NCI-H1092 treated with DMSO at 0.1 percent for 48 hours (cell line): ENCODE measurements around the gene PTPN11.
"Not testable (repeated sequence)": the region's sequence is repeated elsewhere in the genome, so short reads cannot be mapped to it uniquely, and the experiment has no call there.

Experiments
- DNase-seq: peaks from one replicate; lab custom pipeline; 2025; lab: John Stamatoyannopoulos, UW

PTPN11 gene

DNA sequence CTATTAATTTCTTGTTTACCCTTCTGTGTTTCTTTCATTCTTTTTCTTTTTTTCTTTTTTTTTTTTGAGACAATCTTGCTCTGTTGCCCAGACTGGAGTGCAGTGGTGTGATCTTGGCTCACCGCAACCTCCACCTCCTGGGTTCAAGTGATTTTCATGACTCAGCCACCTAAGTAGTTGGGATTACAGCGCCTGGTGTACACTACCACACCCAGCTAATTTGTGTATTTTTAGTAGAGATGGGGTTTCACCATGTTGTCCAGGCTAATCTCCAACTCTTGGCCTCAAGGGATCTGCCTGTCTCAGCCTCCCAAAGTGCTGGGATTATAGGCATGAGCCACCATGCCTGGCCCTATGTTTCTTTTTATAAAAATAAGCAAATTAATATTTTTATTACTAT, 29.4 kb downstream of the PTPN11 start:
- DNase-seq = not testable (repeated sequence)

DNA sequence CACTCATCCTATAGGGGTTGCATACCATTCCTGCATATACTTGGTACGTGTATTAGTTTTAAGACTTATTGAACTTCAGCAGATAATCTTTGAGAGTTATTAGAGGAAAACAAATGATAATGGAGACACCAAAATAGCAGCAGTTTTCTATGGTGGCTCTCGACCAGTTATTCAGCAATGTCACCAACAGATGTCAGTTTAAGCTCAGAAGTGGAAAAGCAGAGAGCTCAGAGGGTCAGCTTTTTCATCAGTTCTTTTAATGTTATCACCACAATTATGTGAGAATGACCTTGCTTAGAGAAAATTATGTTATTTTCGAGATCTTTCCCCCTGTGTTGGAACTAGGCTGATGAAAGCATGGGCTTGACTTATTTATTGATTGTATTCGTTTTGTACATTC, 32.0 kb downstream of the PTPN11 start:
- DNase-seq = no peak

DNA sequence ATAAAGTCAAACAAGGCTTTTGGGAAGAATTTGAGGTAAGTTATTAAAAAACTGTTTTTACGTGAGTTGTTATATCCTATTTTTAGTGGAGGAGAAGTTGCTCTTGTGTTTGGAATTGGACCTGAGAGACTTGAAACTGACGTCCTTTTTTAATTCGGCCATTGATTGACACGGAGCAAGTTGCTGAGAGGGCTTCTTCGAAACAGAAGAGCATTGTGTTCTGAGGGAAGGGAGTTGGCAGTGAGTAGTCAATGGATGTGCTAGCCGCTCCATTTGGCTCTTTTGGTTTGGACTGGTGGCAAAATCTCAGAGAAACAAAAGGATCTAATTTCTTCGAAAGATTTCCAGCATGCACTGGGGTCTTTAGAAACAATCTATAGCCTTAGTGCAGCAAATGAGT, 37.3 kb downstream of the PTPN11 start:
- no peak for DNase-seq

DNA sequence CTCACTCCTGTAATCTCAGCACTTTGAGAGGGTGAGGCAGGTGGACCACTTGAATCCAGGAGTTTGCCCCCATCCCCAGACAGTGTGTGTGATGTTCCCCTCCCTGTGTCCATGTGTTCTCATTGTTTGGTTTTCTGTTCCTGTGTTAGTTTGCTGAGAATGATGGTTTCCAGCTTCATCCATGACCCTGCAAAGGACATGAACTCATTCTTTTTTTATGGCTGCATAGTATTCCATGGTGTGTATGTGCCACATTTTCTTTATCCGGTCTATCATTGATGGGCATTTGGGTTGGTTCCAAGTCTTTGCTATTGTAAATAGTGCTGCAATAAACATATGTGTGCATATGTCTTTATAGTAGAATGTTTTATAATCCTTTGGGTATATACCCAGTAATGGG, 38.4 kb downstream of the PTPN11 start:
- not testable (repeated sequence) for DNase-seq

DNA sequence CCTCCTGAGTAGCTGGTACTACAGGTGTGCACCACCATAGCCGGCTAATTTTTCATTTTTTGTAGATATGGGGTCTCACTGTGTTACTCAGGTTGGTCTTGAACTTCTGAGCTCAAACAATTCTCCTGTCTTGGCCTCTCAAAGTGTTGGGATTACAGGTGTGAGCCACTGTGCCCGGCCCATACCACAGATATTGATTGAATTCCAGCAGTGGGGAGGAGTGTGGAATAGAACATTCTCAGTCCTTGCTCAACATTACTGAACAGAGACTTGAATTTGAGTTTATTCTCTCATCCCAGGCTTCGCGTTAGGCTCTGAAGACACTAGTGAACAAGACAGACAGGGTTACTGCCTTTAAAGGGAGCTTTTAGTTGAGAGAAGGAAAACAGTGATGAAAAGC, 39.6 kb downstream of the PTPN11 start:
- no peak for DNase-seq

- no peak for DNase-seq
Measured at GRCh38 chr12:112458751-112459150, 40.0 kb downstream of the PTPN11 start.

DNA sequence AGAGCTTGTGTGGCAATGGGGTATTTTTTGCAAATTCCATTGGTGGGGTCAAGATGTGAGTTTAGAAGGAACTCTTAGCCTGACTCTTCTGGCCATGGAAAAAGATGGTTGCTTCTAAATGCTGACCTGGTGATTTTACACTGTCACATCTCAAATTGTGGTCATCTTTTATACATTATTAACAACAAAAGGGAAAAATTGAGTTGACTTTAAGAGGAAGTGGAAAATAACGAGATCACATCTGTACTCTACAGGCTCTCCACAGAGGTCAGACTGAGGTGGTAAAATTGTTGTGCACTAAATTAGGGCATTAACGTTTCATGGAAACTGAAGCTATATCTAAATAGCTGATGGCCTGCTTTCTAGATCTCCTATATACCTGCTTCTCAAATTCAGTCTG, 44.7 kb downstream of the PTPN11 start:
- no peak for DNase-seq

DNA sequence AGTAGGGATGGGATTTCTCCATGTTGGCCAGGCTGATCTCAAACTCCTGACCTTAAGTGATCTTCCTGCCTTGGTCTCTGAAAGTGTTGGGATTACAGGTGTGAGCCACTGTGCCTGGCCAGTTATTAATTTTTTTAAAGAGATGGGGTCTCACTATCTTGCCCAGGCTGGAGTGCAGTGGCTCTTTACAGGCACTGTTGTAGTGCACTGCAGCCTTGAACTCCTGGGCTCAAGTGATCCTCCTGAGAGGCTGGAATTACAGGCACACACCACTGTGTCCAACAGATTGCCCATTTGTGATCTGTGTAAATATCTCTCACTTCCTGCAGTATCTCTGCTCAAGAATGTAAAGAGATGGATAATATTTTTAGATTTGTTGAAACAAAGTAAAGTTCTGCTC, 45.9 kb downstream of the PTPN11 start:
- no peak for DNase-seq

DNA sequence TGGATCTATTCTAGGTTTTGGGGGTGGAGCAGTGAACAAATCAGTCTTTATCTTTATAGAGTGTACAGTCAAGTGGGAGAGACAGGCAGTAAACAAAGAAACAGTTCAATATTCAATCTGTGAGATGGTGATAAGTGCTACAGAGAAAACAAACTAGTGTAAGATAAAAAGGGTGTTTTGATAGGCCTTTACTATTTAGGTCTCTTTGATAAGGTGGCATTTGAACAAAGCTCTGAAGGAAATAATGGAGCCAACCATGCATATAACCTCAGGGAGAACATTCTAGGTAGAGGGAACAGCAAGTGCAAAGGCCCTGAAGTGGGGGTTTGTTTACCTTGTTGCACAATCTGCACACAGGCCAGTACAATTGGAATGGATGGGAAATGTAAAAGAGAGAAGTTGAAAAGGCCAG, 47.3 kb downstream of the PTPN11 start:
- DNase-seq = no peak

- DNase-seq = no peak
Measured at GRCh38 chr12:112466835-112467234, 48.1 kb downstream of the PTPN11 start.

DNA sequence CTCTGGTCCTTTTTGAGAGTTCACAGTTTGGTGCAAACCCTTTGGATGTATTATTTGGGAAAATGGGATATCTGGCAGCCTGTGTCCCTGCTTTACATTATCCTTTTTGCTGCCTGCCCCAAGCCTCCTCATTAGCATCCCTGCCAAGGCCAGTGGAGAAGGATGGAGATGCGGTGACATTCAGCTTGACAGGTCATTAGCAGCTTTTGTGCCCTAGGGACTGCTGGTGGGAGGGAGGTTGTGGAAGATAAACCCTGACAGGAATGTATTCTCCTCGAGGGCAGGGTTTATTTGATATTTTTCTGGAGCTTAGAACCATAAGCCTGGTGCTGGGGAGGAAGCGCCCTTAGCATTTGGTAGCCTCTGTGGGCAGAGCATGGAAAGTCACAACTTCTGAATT, 49.3 kb downstream of the PTPN11 start:
- no peak for DNase-seq

DNA sequence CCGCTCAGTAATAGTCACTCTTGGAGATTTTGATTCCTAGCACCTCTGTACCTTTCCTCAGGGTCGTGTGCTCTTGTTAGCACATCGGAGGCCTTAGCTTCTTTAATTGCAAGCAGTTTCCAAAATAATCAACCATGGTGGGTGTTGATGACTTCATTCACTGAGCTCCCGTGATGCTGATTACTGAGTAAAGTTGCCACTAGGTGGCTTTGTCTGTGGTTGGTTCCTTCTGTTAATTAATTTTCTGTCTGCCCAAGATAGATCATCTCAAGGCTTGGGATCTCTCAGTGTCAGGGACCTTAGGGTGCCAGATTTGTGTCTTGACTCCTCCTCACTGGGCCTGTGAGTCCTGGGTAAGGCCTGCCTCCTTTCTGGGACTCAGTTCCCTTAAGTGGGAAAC, 54.3 kb downstream of the PTPN11 start:
- no peak for DNase-seq

DNA sequence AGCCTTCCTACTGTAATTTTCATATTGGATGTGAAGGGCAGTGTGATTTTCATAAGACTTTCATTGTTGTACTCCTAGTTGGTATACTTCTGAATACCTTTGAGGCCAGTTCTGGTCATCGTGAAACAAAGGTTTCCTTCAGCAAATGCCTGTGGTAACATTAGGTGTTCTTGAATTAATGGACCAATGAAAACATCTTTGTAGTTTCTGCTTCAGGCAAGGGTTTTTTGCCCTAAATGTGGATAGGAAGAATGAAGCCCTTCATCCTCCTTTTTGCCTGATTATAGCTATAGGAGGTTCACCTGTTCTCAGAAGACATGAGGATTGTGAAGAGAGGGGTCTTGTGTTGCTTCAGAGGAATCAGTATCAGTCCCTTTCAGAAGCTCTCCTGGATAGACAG, 60.7 kb downstream of the PTPN11 start:
- DNase-seq = no peak

GRCh38 chr12:112480931-112481330, 62.2 kb downstream of the PTPN11 start:
- DNase-seq = no peak

GRCh38 chr12:112482733-112483132, 64.0 kb downstream of the PTPN11 start:
- DNase-seq = no peak

- no peak for DNase-seq
Measured at GRCh38 chr12:112486361-112486760, 67.6 kb downstream of the PTPN11 start.

DNA sequence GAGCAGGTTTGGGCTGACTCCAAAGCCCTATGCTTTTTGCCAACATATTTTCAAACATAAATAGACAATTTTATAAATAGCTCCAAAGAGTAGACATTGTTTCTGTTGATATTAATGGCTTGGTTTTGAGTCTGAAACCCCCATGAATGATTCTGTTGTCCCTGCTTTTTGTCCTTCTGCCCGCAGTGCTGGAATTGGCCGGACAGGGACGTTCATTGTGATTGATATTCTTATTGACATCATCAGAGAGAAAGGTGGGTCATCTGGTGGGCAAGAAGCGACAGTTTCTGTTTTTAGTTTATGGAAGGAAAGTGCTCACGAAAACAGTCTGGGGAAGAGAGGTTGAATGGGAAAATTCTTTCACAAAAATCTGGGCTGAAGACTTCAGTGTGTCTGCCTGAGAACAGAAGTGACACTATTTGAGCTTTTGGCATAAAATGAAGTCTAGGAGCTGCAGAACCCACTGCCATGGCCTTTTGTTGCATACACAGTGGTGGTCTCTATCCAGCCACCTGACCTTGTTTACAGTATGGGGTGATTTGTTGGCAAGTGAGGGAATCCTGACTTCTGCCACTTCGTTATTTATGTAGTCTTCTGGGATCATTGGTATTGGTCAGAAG, 69.6 kb downstream of the PTPN11 start:
- DNase-seq = no peak

DNA sequence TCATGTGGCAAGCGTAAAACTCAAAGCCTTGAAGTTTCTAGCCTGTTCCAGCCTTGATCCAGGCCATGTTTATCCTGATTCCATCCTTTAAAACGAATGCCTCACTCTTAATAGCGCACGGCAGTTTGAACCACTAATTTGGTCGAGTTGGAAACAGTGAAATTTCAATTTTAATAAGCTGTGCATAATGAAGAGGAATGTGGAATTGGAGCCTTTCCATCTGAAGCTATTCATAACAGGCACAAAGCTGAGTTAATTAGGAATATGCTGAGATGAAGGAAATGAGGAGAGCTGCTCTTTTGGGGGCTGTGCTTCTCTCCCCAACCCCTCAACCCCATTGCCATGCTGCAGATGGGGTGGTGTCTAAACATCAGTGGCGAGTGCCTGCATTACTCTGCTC, 70.7 kb downstream of the PTPN11 start:
- DNase-seq = no peak

- no peak for DNase-seq
Measured at GRCh38 chr12:112496496-112496895, 77.7 kb downstream of the PTPN11 start.

- DNase-seq = no peak
Measured at GRCh38 chr12:112498580-112498979, 79.8 kb downstream of the PTPN11 start.

DNA sequence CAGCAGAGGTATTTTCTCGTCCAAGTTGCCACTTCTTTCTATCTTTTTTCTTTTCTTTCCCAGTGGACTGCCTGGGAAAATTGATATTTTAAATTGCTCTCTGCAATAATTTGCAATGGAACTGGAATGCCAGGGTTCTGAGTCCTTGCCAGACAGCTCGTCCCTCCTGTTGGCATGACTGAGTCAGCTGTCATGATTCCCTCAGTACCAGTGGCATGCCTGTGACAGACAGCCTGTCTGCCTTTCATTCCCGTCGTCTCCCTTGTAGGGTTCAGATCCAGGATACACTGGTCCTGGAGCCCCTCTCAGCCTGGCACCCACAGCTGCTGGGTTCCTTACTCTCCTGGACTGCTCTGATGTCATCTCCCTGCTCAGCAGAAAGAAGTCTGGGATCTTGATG, 84.8 kb downstream of the PTPN11 start:
- no peak for DNase-seq

GRCh38 chr12:112506513-112507166, 87.9 kb downstream of the PTPN11 start:
- no peak for DNase-seq

- DNase-seq = no peak
Measured at GRCh38 chr12:112513471-112513870, 94.7 kb downstream of the PTPN11 start.

GRCh38 chr12:112514456-112514855, 95.7 kb downstream of the PTPN11 start:
- DNase-seq = no peak
